GM12878 (cell line): Measurements from ENCODE around the gene MIF. TPM values are rescaled to one million over a fixed set of nuclear protein-coding genes. Genes with fewer than 3 reads are reported as not detected.

Source experiments
- CBX3 ChIP-seq: fragments of 200-600 bp; sonication (generic); IDR thresholded peaks from 2 replicates; pipeline ENCODE4 v1.6.1; 2016; ENCODE audit warnings: low read depth, borderline replicate concordance
- MXI1 ChIP-seq: fragments of 150-350 bp; IDR thresholded peaks from 2 replicates; pipeline ENCODE4 v1.6.1; 2011; ENCODE audit warnings: low read depth, mild to moderate bottlenecking, inconsistent platforms, low read length, improper control_type of control experiment
- SKIL ChIP-seq: fragments of 450-650 bp; IDR thresholded peaks from 2 replicates; pipeline ENCODE4 v1.6.1; 2017; ENCODE audit warnings: mild to moderate bottlenecking, low read depth, inconsistent platforms; ENCODE audit not compliant: poor library complexity, severe bottlenecking
- ZBTB11 ChIP-seq: fragments of 450-650 bp; formaldehyde crosslinking; IDR thresholded peaks from 2 replicates; pipeline ENCODE4 v1.5.0; 2022; ENCODE audit warnings: mild to moderate bottlenecking, missing genetic modification characterization
- polyA plus RNA-seq, 11 experiments: library from polyadenylated mRNA; depleted of rRNA in 4 of 11; unstranded in 6 of 11; stranded (reverse) in 5 of 11; fragments of >200 nt; fragmentation: Nextera tagmentation in 4 of 11; fragmentation: Illumina TruSeq in 1 of 11; extraction: Ambion mirVana in 4 of 11; extraction: Trizol in 1 of 11; gene quantifications; 1 replicate in 1 of 11; 2 replicates in 10 of 11; pipeline versions ENCODE4 v1.2.1 to v1.2.3, GENCODE V29; 2011 to 2016; ENCODE audit warnings: inconsistent platforms in 2 of 11, missing spikeins in 2 of 11, low read depth in 1 of 11
- total RNA-seq, 4 experiments: library from RNA; depleted of rRNA in 3 of 4; stranded (reverse); fragments of >200 nt in 3 of 4; fragmentation: Illumina TruSeq in 1 of 4; extraction: Trizol in 1 of 4; gene quantifications; 2 replicates each; pipeline versions ENCODE4 v1.2.1 to v1.2.3, GENCODE V29; 2013 to 2021

MIF gene
- total and polyA plus RNA-seq, 10 of the 15 experiments (the other 5 are each of a cell fraction or from before 2014, with no cell fraction given), result 37.7 to 2,972 (median 766) TPM

- TF ChIP-seq SKIL, result no peak
- no peak for TF ChIP-seq CBX3
- TF ChIP-seq ZBTB11 (CRISPR knock-in tag), result no peak
- no peak for TF ChIP-seq MXI1
Observed at GRCh38 chr22:23849009-23850006, 44.9 kb upstream of the MIF start (continued).
